ENCODE measurements around the gene STARD7.

DNA sequence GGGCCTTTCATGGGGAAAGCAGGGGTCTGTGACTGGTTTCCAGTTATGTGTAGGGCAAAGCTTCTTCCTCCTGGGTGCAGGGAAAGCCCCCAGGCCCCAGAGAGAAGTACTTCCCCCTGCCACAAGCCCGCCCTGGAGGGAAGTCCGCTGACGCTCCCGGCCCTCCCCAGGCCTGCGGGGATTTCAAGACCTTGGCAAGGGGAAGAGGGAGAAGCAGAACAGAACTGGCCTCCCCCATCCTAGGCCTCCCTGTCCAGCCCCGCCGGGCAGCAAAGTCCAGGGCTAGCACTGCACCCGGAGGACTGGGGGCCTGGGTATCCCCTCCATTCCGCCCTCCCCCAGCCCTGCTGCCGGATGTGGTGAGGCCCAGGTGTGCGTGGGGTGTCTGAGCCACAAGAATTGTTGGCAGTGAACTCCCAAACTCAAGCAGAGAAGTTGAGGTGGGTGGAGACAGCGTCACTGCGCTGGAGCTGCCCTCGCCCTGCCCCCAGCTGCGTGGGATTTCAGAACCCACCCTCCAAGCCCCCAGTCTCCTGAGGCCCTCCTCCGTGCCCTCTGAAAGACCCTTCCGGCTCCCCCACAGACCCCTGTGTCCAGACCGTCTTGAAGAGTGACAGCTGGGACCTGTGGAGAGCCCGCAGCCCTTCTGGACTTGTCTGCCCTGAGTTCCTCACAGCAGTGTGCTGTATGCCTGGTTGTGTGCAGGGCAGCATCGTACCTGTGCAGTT, 62.3 kb downstream of the STARD7 start:
- TF ChIP-seq, protein P1, sequence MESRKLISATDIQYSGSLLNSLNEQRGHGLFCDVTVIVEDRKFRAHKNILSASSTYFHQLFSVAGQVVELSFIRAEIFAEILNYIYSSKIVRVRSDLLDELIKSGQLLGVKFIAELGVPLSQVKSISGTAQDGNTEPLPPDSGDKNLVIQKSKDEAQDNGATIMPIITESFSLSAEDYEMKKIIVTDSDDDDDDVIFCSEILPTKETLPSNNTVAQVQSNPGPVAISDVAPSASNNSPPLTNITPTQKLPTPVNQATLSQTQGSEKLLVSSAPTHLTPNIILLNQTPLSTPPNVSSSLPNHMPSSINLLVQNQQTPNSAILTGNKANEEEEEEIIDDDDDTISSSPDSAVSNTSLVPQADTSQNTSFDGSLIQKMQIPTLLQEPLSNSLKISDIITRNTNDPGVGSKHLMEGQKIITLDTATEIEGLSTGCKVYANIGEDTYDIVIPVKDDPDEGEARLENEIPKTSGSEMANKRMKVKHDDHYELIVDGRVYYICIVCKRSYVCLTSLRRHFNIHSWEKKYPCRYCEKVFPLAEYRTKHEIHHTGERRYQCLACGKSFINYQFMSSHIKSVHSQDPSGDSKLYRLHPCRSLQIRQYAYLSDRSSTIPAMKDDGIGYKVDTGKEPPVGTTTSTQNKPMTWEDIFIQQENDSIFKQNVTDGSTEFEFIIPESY (IDR thresholded peaks at IDR 0.05) = no peak
- TF ChIP-seq, protein P2, sequence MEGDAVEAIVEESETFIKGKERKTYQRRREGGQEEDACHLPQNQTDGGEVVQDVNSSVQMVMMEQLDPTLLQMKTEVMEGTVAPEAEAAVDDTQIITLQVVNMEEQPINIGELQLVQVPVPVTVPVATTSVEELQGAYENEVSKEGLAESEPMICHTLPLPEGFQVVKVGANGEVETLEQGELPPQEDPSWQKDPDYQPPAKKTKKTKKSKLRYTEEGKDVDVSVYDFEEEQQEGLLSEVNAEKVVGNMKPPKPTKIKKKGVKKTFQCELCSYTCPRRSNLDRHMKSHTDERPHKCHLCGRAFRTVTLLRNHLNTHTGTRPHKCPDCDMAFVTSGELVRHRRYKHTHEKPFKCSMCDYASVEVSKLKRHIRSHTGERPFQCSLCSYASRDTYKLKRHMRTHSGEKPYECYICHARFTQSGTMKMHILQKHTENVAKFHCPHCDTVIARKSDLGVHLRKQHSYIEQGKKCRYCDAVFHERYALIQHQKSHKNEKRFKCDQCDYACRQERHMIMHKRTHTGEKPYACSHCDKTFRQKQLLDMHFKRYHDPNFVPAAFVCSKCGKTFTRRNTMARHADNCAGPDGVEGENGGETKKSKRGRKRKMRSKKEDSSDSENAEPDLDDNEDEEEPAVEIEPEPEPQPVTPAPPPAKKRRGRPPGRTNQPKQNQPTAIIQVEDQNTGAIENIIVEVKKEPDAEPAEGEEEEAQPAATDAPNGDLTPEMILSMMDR (IDR thresholded peaks at IDR 0.05; ENCODE audit: low read depth, low read length, missing input control) = no peak
- TF ChIP-seq, protein P3, sequence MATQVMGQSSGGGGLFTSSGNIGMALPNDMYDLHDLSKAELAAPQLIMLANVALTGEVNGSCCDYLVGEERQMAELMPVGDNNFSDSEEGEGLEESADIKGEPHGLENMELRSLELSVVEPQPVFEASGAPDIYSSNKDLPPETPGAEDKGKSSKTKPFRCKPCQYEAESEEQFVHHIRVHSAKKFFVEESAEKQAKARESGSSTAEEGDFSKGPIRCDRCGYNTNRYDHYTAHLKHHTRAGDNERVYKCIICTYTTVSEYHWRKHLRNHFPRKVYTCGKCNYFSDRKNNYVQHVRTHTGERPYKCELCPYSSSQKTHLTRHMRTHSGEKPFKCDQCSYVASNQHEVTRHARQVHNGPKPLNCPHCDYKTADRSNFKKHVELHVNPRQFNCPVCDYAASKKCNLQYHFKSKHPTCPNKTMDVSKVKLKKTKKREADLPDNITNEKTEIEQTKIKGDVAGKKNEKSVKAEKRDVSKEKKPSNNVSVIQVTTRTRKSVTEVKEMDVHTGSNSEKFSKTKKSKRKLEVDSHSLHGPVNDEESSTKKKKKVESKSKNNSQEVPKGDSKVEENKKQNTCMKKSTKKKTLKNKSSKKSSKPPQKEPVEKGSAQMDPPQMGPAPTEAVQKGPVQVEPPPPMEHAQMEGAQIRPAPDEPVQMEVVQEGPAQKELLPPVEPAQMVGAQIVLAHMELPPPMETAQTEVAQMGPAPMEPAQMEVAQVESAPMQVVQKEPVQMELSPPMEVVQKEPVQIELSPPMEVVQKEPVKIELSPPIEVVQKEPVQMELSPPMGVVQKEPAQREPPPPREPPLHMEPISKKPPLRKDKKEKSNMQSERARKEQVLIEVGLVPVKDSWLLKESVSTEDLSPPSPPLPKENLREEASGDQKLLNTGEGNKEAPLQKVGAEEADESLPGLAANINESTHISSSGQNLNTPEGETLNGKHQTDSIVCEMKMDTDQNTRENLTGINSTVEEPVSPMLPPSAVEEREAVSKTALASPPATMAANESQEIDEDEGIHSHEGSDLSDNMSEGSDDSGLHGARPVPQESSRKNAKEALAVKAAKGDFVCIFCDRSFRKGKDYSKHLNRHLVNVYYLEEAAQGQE (IDR thresholded peaks at IDR 0.05) = no peak
- TF ChIP-seq, protein P4, sequence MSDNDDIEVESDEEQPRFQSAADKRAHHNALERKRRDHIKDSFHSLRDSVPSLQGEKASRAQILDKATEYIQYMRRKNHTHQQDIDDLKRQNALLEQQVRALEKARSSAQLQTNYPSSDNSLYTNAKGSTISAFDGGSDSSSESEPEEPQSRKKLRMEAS (IDR thresholded peaks at IDR 0.05) = no peak
- no peak for TF ChIP-seq FOXA1 (IDR thresholded peaks at IDR 0.05)

Data from liver (tissue), 2 donors.